Activated B cell treated with CpG ODN at 0.5 μM for 24 hours (primary cell): ENCODE data around the gene WNT16. TPM values are rescaled to one million over a fixed set of nuclear protein-coding genes. Genes with fewer than 3 reads are reported as not detected.

Source experiments
- ATAC-seq: fragments of 200-7000 bp; cut with Tn5 transposase; one replicate; pipeline ENCODE4 v1.10.0; 2021; ENCODE audit warnings: low read depth, mild to moderate bottlenecking, moderate library complexity
- CTCF ChIA-PET: fragments of 350-600 bp; sonication (Branson Sonifier 250); formaldehyde crosslinking; loops from one replicate; lab custom pipeline; 2021; ENCODE audit warnings: antibody characterized with exemption; lab: Charles Lee
- POLR2A ChIA-PET: fragments of 350-600 bp; sonication (Branson Sonifier 250); formaldehyde crosslinking; loops from one replicate; lab custom pipeline; 2021; ENCODE audit warnings: antibody characterized with exemption; lab: Charles Lee
- DNase-seq: peaks from one replicate; pipeline ENCODE4 v3.0.0; 2022
- H3K27ac Mint-ChIP-seq: one replicate; pipeline ENCODE4 v1.8.0; 2020; ENCODE audit warnings: mixed read lengths
- H3K27me3 Mint-ChIP-seq: one replicate; pipeline ENCODE4 v1.8.0; 2021; ENCODE audit warnings: mixed read lengths
- H3K36me3 Mint-ChIP-seq: one replicate; pipeline ENCODE4 v1.8.0; 2021; ENCODE audit warnings: low read depth, mixed read lengths
- H3K4me1 Mint-ChIP-seq: one replicate; pipeline ENCODE4 v1.8.0; 2021; ENCODE audit warnings: mixed read lengths
- H3K4me3 Mint-ChIP-seq: one replicate; pipeline ENCODE4 v1.8.0; 2020; ENCODE audit warnings: mild to moderate bottlenecking, mixed read lengths
- H3K9me3 Mint-ChIP-seq: one replicate; pipeline ENCODE4 v1.8.0; 2020; ENCODE audit warnings: mixed read lengths
- intact Hi-C: fragments of 100-400 bp; cut with micrococcal nuclease; formaldehyde crosslinking; loops from one replicate; pipeline ENCODE4 v1.15.1; 2024
- total RNA-seq: library from RNA; stranded (reverse); gene quantifications from 2 replicates; pipeline ENCODE4 v1.2.3, GENCODE V29; 2022
- TF ChIP-seq, protein P1 (sequence below): fragments of 200-600 bp; IDR thresholded peaks from one replicate; pipeline ENCODE4 v1.8.0; 2022; ENCODE audit warnings: antibody characterized with exemption, mild to moderate bottlenecking

Gene WNT16
- total RNA-seq, 1 donor from 2014 or later, result 4.9 TPM

DNA sequence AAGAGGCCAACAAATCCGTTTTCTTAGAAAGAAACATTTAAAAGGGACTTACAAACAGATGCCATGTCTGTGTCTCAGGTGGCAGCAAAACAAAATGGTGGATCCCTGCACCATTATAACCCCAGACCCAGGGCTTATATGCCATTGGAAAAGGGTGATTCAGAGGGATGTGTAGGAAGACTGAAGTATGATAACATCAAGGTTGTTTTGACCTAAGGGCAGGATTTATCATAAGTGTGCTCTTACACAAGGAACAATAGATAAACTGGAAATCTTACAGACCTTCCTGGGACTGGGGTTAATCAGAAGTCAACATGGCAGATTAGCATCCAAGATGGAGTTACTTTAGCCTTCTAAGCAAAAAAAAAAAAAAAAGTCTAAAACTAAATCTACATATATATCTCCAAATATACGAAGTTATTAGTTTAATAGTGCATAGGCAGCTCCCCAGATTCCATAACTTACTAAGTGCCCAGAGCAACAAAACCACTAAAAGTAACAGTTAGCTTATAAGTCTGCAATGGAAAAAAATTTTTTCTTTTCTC is 34.3 kb upstream of the WNT16 start:
- CTCF ChIA-PET, result no interaction called here
- TF ChIP-seq, protein P1, sequence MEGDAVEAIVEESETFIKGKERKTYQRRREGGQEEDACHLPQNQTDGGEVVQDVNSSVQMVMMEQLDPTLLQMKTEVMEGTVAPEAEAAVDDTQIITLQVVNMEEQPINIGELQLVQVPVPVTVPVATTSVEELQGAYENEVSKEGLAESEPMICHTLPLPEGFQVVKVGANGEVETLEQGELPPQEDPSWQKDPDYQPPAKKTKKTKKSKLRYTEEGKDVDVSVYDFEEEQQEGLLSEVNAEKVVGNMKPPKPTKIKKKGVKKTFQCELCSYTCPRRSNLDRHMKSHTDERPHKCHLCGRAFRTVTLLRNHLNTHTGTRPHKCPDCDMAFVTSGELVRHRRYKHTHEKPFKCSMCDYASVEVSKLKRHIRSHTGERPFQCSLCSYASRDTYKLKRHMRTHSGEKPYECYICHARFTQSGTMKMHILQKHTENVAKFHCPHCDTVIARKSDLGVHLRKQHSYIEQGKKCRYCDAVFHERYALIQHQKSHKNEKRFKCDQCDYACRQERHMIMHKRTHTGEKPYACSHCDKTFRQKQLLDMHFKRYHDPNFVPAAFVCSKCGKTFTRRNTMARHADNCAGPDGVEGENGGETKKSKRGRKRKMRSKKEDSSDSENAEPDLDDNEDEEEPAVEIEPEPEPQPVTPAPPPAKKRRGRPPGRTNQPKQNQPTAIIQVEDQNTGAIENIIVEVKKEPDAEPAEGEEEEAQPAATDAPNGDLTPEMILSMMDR, result no peak
- ATAC-seq, result no peak

DNA sequence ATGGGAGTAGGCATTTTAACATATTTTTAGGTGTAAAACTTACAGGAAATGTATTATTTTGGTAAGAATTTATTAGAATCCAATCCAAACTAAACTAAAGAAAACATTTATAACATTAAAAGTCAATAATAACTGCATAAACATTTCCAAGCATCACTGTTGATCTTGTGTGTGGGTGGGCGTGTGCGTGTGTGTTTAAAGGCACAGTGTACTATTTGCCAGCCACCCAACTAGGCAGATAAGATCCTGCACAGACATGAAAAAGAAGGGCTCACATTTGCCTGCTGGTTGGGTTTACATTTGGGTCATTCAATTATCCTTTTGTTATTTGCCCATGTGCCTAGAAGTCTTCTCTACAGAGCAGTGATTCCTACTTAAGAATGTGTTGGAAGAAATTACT is 31.0 kb upstream of the WNT16 start:
- peaks cover 8% of the 10 kb centered on the region for H3K9me3 Mint-ChIP-seq
- no peak for DNase-seq
- H3K27me3 Mint-ChIP-seq, result no peaks in the 10 kb centered on the region
- TF ChIP-seq, protein P1, result no peak
- intact Hi-C loops, result no loop called here
- no peak for ATAC-seq
- peaks cover 24% of the 10 kb centered on the region for H3K4me1 Mint-ChIP-seq
- peaks cover 27% of the 10 kb centered on the region for H3K36me3 Mint-ChIP-seq
- CTCF ChIA-PET, result no interaction called here
- H3K27ac Mint-ChIP-seq, result no peak overlapping the region
- POLR2A ChIA-PET, result no interaction called here
- no peak overlapping the region for H3K4me3 Mint-ChIP-seq

More for the DNA sequence above, 34.3 kb upstream of the WNT16 start:
- POLR2A ChIA-PET, result interaction anchor here (0.7 kb wide), 1 partner anchor 10 kb away, joined by 6 read pairs; no protein-coding TSS in a partner anchor
- Mint-ChIP-seq H3K4me1 (peaks cover 12% of the 10 kb centered on the region), H3K27ac (no peak overlapping the region), H3K36me3 (peaks cover 25% of the 10 kb centered on the region), H3K9me3 (peaks cover 3% of the 10 kb centered on the region), H3K27me3 (no peaks in the 10 kb centered on the region), H3K4me3 (no peak overlapping the region)
- intact Hi-C loops, result no loop called here
- DNase-seq, result no peak

DNA sequence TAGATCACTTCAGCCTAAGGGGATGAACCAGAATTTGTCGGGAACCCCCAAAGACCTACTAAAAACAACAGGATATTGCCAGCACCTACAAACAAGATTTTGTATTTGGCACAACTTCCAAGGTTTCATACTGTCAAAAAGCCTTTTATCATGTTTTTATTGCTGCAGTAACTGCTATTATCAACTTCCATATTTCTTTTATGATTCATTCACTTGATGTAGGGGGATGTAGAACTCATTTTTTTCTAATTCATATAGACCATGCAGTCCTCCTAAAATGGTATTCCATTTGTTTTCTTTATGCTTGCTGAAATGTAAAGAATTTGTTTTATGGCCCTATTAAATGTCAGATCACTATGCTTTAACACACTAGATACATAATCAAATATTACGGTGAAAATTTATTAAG is 30.0 kb upstream of the WNT16 start:
- Mint-ChIP-seq H3K36me3 (peaks cover 17% of the 10 kb centered on the region), H3K4me3 (no peak overlapping the region)
- POLR2A ChIA-PET, result no interaction called here

DNA sequence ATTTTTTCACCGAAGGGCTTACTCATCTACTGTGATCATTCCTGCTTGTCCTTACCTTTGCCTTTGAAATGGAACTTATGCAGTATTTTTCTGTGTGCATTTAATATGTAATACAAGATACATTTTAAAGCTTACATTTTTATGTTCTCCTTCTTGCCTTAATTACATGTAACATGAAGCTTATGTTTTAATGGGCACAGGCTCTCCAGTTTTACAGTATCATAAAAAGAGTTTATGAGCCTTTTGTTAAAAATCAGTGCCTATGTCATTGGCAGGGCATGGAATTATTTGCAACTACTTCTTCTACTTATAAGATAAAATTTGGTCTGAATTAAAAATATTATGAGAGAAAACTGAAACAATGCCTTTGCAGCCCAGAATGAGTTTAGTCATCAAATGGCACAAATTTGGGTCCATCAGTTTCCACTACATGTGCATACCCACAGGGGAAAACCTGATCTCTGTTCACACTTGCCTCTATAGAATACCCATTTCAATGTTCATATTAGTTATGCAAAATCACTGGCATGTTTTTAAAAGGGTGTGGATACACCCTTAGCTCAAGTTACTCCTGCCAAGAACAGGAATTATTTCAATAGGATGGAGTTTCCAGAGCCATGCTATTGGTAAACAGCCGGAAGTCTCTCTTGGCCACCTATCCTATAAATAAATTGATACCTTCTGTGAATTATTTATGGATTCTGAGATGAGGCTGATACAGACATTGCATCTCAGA is 27.9 kb upstream of the WNT16 start:
- Mint-ChIP-seq H3K9me3 (peaks cover 5% of the 10 kb centered on the region), H3K4me3 (no peak overlapping the region), H3K27ac (peak overlapping the region; percentile 81), H3K36me3 (peaks cover 20% of the 10 kb centered on the region), H3K4me1 (peaks cover 46% of the 10 kb centered on the region), H3K27me3 (no peaks in the 10 kb centered on the region)
- POLR2A ChIA-PET, result interaction anchor here (0.9 to 1.6 kb wide), 2 partner anchors 12 to 30 kb away, joined by 3 to 4 read pairs; no protein-coding TSS in a partner anchor
- CTCF ChIA-PET, result no interaction called here
- no peak for ATAC-seq
- intact Hi-C loops, result no loop called here
- TF ChIP-seq, protein P1, result no peak
- DNase-seq, result no peak

More for the DNA sequence above, 30.0 kb upstream of the WNT16 start:
- peaks cover 7% of the 10 kb centered on the region for H3K9me3 Mint-ChIP-seq
- H3K4me1 Mint-ChIP-seq, result peaks cover 33% of the 10 kb centered on the region
- H3K27ac Mint-ChIP-seq, result no peak overlapping the region
- TF ChIP-seq, protein P1, result no peak
- intact Hi-C loops, result no loop called here
- CTCF ChIA-PET, result no interaction called here
- DNase-seq, result no peak
- ATAC-seq, result no peak
- H3K27me3 Mint-ChIP-seq, result no peaks in the 10 kb centered on the region
